Forelimb muscle (tissue), 1 donor: Measurements from ENCODE around the gene RABIF. TPM values are rescaled to one million over a fixed set of nuclear protein-coding genes. Genes with fewer than 3 reads are reported as not detected.
"Not testable (repeated sequence)": the region's sequence is repeated elsewhere in the genome, so short reads cannot be mapped to it uniquely, and the experiment has no call there.

Experiments
- DNase-seq: peaks from one replicate; pipeline ENCODE4 v3.0.0-alpha.2; 2013; ENCODE audit warnings: low read depth
- polyA plus RNA-seq: library from polyadenylated mRNA; unstranded; fragments of 120-200 nt; gene quantifications from one replicate; pipeline ENCODE4 v1.2.1, GENCODE V29; 2013; ENCODE audit not compliant: insufficient read length

The RABIF gene
- polyA plus RNA-seq: 6.6 TPM

- DNase-seq: peak; percentile 87
Observed at GRCh38 chr1:202888531-202889360, at the start of gene RABIF. Gene RABIF, minus strand, starts transcription at chr1:202889149. Its CDS starts 51 bp downstream, at chr1:202889098.

- no peak for DNase-seq
Observed at GRCh38 chr1:202938287-202938925, 49.5 kb upstream of the RABIF start.

GRCh38 chr1:202936409-202936808 is 47.5 kb upstream of the RABIF start:
- not testable (repeated sequence) for DNase-seq

- no peak for DNase-seq
Observed at GRCh38 chr1:202935844-202936243, 46.9 kb upstream of the RABIF start.

GRCh38 chr1:202934755-202935154 is 45.8 kb upstream of the RABIF start:
- DNase-seq: no peak

- DNase-seq: no peak
Observed at GRCh38 chr1:202932476-202932875, 43.5 kb upstream of the RABIF start.

GRCh38 chr1:202926581-202927491 is 37.9 kb upstream of the RABIF start, which contains the start of gene KLHL12:
Gene KLHL12, minus strand, starts transcription at chr1:202927234. Its CDS starts 2,072 bp downstream, at chr1:202925162.
- DNase-seq: peak; percentile 86

GRCh38 chr1:202923533-202923932 is 34.6 kb upstream of the RABIF start:
- DNase-seq: no peak

- no peak for DNase-seq
Observed at GRCh38 chr1:202919615-202920014, 30.7 kb upstream of the RABIF start.

GRCh38 chr1:202915146-202915545 is 26.2 kb upstream of the RABIF start:
- no peak for DNase-seq

GRCh38 chr1:202912476-202912875 is 23.5 kb upstream of the RABIF start:
- not testable (repeated sequence) for DNase-seq

- no peak for DNase-seq
Observed at GRCh38 chr1:202909494-202909893, 20.5 kb upstream of the RABIF start.

- no peak for DNase-seq
Observed at GRCh38 chr1:202908998-202909397, 20.0 kb upstream of the RABIF start.

- no peak for DNase-seq
Observed at GRCh38 chr1:202905331-202905730, 16.4 kb upstream of the RABIF start.

- DNase-seq: not testable (repeated sequence)
Observed at GRCh38 chr1:202903808-202904207, 14.9 kb upstream of the RABIF start.

- no peak for DNase-seq
Observed at GRCh38 chr1:202901555-202901954, 12.6 kb upstream of the RABIF start.

- DNase-seq: no peak
Observed at GRCh38 chr1:202892501-202892900, 3.6 kb upstream of the RABIF start.

GRCh38 chr1:202890392-202890791 is 1.4 kb upstream of the RABIF start:
- no peak for DNase-seq

GRCh38 chr1:202888221-202888530 is 773 bp downstream of the RABIF start:
- DNase-seq: no peak

GRCh38 chr1:202880961-202881460 is 7.9 kb downstream of the RABIF start:
- no peak for DNase-seq

GRCh38 chr1:202880062-202880461 is 8.9 kb downstream of the RABIF start:
- no peak for DNase-seq

GRCh38 chr1:202879128-202879527 is 9.8 kb downstream of the RABIF start:
- no peak for DNase-seq
